Type B pancreatic cell (in vitro differentiated cells): ENCODE data around the gene FBP2. TPM values are rescaled to one million over a fixed set of nuclear protein-coding genes. Genes with fewer than 3 reads are reported as not detected.

ENCODE experiments used
- DNase-seq: peaks from one replicate; pipeline ENCODE4 v3.0.0; 2021; ENCODE audit warnings: mixed read lengths; ENCODE audit not compliant: unreplicated experiment; ENCODE audit errors: extremely low spot score
- H3K27ac Mint-ChIP-seq: 2 replicates; pipeline ENCODE4 v1.8.0; 2021; ENCODE audit warnings: mild to moderate bottlenecking, mixed read lengths
- H3K27me3 Mint-ChIP-seq: 2 replicates; pipeline ENCODE4 v1.8.0; 2021; ENCODE audit warnings: mixed read lengths
- H3K36me3 Mint-ChIP-seq: 2 replicates; pipeline ENCODE4 v1.8.0; 2021; ENCODE audit warnings: mixed read lengths
- H3K4me1 Mint-ChIP-seq: one replicate; pipeline ENCODE4 v1.8.0; 2021; ENCODE audit warnings: mixed read lengths; ENCODE audit not compliant: unreplicated experiment
- H3K4me3 Mint-ChIP-seq: 2 replicates; pipeline ENCODE4 v1.8.0; 2021; ENCODE audit warnings: mild to moderate bottlenecking, mixed read lengths
- H3K9me3 Mint-ChIP-seq: 2 replicates; pipeline ENCODE4 v1.8.0; 2021; ENCODE audit warnings: mixed read lengths
- CTCF ChIP-seq: fragments of 200-600 bp; sonication (generic); conservative IDR thresholded peaks from 2 replicates; pipeline ENCODE4 v1.5.0; 2021; ENCODE audit warnings: antibody characterized with exemption, mild to moderate bottlenecking
- total RNA-seq: library from RNA; stranded (reverse); gene quantifications from 2 replicates; pipeline ENCODE4 v1.2.1, GENCODE V29; 2021; ENCODE audit warnings: low replicate concordance

Gene FBP2
- total RNA-seq, 1 donor from 2014 or later, result not detected

DNA sequence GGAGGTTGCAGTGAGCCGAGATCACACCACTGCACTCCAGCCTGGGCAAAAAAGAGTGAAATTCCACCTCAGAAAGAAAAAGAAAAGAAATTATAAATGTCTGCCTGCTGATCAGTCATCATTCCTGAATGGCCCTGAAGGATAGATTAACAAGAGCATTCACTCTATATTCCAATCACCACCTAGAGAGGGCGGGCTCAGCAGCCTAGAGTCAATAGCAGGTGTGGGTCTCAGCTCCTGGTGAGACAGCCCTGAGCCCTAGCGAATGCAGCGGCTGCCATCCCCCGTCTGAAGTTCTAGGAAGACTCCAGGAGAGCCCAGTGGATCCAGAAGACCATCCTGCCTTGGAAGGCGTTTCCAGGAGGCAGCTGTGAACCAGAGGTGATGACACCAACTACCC is 33.7 kb upstream of the FBP2 start:
- H3K27me3 Mint-ChIP-seq, result no peaks in the 10 kb centered on the region
- H3K9me3 Mint-ChIP-seq, result no peaks in the 10 kb centered on the region
- H3K27ac Mint-ChIP-seq, result no peak overlapping the region
- no peaks in the 10 kb centered on the region for H3K36me3 Mint-ChIP-seq
- H3K4me1 Mint-ChIP-seq, result peaks cover 28% of the 10 kb centered on the region
- no peak for TF ChIP-seq CTCF
- no peak overlapping the region for H3K4me3 Mint-ChIP-seq
- DNase-seq, result no peak

DNA sequence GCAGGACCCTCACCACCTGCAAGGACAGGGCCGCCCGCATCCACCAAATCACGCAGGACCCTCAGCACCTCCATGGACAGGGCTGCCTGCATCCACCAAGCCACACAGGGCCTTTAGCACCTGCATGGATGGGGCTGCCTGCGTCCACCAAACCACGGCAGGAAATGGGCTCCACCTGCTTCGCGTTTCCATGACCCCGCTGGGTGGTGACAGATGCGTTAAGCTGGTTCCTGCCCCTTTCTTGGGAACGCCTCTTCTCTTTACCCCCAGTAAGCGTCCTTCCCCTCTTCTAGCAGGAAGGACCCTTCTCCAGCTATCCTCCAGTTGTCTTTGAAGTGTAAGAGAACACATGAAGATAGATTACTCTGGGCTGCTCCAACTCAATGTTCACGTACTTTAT is 32.2 kb upstream of the FBP2 start:
- no peak overlapping the region for H3K27ac Mint-ChIP-seq
- no peaks in the 10 kb centered on the region for H3K27me3 Mint-ChIP-seq
- peaks cover 14% of the 10 kb centered on the region for H3K4me1 Mint-ChIP-seq
- H3K36me3 Mint-ChIP-seq, result no peaks in the 10 kb centered on the region
- H3K9me3 Mint-ChIP-seq, result no peaks in the 10 kb centered on the region
- DNase-seq, result no peak
- no peak for TF ChIP-seq CTCF
- H3K4me3 Mint-ChIP-seq, result no peak overlapping the region

DNA sequence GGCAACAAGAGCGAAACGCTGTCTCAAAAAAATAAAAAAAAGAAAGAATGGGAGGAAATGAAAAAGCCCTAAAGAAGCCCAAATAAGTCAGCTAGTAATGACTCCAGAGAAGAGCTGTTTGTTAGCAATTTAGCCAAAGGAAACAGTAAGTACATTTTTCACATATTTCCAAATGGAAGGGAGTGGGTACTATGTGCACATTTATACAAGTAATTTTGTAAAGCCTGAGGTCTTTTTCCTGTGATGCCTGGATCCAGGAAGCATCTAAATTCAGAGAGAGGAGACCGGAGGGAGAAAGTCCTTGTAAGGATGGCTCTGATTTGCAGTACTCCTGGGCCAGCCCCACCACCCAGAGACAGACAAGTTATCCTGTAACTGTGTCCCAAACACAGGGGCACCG is 31.0 kb upstream of the FBP2 start:
- no peak for TF ChIP-seq CTCF
- Mint-ChIP-seq H3K36me3 (no peaks in the 10 kb centered on the region), H3K27me3 (no peaks in the 10 kb centered on the region), H3K27ac (peak overlapping the region; percentile 80), H3K9me3 (peaks cover 4% of the 10 kb centered on the region), H3K4me1 (peaks cover 11% of the 10 kb centered on the region), H3K4me3 (no peak overlapping the region)
- DNase-seq, result no peak

DNA sequence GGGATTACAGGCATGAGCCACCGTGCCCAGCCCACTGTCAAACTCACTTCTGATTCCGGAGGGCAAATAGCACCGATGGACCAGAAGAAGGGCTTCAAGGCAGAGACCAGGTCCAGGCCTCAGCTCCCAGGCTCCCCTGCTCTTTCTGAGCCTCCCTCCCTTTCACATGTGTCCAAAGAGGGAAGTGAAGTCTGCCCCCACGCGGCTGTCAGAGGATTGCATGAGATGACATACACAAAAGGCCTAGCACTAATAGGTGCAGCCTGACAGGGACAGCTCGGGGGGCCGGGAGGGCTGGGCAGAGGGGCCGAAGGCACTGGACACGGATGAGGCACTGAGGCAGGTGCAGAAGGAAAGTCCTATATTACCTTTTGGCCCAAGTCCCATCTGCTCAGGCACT is 29.6 kb upstream of the FBP2 start:
- Mint-ChIP-seq H3K4me1 (peaks cover 17% of the 10 kb centered on the region), H3K4me3 (no peak overlapping the region), H3K9me3 (peaks cover 4% of the 10 kb centered on the region), H3K27ac (no peak overlapping the region), H3K27me3 (no peaks in the 10 kb centered on the region), H3K36me3 (no peaks in the 10 kb centered on the region)
- peak; percentile 69 for TF ChIP-seq CTCF
- no peak for DNase-seq

DNA sequence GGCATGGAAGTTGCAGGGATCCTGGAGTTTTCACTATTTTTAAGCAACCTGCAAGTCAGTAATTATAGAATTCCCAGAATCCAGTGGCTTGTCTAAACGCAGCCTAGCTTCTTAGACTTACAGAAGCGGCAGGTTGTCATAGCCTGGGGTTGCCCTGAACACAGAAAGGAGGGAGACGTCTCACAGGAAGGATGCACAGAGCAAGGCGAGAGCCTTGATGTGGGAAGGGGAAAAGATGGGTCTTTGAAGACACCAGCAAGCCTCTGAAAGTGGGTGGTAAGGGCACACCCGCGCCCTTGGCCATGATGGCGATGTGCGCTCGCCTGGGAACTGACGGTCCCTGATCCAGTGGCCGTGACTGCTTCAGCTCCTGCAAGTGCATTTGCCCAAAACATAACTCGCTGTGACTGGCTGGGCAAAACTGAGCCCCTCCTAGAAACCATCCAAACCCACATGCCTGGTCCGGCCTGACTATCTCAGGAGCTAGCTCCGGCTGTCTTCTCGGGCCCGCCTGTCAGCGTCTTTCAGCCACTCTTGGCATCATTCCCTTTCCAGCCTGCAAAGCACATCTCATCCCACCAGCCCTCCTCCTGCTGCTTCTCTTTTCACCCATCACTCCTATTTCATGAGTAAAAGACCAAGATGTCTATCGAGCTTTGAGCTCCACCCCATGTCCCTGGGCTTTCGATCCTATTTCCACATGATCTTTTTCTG is 28.6 kb upstream of the FBP2 start:
- Mint-ChIP-seq H3K9me3 (peaks cover 4% of the 10 kb centered on the region), H3K27me3 (no peaks in the 10 kb centered on the region), H3K4me3 (no peak overlapping the region), H3K4me1 (peaks cover 17% of the 10 kb centered on the region), H3K36me3 (no peaks in the 10 kb centered on the region), H3K27ac (no peak overlapping the region)
- no peak for TF ChIP-seq CTCF
- DNase-seq, result no peak
